ENCODE data around the gene ZNF17.
"Not testable (repeated sequence)": the region's sequence is repeated elsewhere in the genome, so short reads cannot be mapped to it uniquely, and the experiment has no call there.

The ZNF17 gene

DNA sequence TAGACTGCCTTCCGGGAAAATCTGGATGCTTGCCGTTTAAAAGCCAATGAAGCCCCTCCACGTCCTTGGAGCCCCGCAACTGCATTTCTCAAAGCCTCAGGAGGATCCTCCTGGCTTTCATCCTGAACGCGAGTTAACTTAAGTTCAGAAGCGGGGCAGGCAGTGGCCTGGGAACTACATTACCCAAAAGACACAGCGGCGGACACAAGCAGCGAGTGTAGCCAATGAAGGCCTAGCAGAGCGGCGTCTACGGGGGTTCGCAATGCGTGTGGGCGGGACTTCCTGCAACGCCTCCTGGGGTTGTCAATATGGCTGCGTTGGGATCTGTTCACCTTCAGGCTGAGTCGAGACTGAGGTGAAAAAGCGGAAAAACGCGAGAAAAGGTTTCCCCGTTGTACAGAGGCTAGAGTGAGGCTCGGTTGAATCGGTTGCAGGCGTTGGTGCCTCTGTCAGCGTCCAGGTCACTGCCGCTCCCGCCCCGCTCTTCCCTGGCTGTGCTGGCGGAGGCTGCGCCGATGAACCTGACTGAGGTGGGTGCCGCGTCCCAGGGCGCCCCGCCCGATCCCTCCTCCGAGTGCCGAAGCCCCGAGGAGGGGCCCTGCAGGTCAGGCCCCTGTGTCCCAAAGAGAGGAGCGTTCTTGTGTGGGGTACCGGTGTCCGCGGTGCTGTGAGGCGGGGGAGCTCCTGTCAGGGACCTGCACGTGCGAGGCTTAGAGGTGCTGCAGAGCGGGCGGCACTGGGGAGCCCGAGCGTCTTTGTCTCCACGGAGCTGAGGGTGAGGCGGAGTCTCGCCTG is at the start of gene ZNF17:
Gene ZNF17, plus strand, starts transcription at position 285 of the 795 bp plus-strand sequence. CDS start 2,455 bp downstream, outside the sequence.
- DNase-seq, result peak; percentile 96 to 97

DNA sequence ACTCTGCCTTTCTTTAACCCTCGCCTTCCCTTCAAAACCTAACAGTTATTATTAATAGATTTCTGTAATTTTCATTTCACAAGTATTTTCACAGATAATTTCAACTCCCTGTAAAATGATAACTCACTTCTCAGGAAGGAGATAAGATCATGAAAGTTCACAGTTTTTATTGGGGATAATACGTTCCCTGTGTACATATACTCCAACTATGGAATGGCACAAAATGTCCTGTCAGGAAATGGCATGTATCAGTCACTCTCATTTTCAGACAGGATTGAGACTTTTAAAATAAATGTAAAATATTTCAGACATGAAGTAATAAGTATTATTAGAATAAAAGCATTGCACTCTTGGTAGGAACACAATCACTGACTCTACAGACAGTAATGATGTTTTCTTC is 48.5 kb upstream of the ZNF17 start:
- DNase-seq, result no peak

DNA sequence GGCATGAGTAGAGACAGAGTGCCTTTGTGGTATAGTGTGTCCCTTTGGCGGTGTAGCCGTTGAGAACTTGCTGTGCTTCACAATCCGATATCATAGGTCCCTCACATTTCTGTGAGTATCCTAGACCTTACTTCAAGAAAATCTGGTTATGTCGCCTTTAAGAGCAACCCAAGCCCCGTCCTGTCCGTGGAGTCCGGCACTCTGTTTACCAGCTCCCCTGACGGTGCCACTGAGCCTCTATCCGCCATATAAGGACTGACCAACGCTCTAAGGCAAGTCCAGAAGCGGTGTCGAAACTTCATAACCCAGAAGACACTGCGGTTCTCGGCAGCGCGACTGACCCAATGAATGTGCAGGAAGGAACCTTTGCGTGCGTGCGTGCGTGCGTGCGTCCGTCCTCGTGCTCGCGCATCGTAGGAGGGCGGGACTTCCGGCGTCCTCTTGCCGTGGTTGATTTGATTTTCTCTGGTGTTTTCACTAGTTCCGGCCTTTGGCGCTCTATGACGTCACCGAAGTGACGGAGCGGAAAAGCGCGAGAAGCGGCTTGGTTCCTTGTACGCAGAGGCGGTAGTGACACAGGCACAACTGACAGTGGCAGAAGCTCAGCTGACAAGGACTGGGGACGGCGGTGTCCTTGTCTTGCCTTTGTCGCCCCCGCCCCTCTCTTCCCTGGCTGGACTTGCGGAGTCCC is 47.8 kb upstream of the ZNF17 start, which contains the start of the genes TRAPPC2B and ZNF547:
Gene TRAPPC2B, plus strand, starts transcription at position 555 of the 691 bp plus-strand sequence. CDS start 1,283 bp downstream, outside the sequence.
Gene ZNF547, plus strand, starts transcription at position 555 of the 691 bp plus-strand sequence. CDS start 5,005 bp downstream, outside the sequence.
- peak; percentile 99 to 100 for DNase-seq

DNA sequence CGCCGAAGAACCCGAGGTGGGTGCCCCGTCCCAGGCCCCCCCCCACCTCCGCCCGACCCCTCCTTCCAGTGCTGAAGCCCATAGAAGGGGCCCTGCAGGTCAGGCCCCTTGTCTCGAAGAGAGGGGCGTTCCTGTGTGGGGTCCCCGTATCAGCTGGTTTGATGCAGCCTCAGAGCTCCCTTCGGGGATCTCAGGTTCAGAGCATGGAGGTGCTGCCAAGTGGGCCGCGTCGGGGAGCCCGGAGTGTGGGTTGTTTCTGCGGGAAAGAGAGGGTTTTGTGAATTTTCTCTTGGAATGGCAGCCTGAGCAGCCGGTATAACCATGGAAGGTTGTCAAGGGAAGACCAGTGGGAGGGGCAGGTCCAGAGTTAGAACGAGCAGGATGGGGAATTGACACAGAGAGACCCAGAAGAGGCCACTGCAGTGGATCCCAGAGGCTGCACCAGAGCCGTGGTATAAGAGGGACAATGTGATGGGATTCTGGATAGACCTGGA is 47.2 kb upstream of the ZNF17 start:
- no peak for DNase-seq

DNA sequence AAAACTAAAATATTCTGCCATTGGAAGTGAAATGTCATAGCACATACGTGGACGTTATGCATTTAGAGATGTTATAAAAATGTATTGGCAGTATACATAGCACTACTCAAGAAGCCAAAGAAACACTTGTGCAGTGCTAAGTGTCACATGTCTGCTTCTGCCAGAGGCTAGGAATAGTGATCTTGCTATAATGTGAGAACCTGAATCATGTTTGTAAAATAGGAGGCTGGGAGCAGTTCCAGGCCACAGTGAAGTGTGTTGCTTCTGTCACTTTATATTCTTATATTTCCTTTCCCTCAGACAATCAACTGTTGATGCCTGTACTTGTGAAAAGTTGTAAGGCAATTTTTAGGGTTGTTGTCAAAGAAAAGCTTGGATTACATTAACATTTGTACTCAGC is 44.2 kb upstream of the ZNF17 start:
- DNase-seq, result no peak

DNA sequence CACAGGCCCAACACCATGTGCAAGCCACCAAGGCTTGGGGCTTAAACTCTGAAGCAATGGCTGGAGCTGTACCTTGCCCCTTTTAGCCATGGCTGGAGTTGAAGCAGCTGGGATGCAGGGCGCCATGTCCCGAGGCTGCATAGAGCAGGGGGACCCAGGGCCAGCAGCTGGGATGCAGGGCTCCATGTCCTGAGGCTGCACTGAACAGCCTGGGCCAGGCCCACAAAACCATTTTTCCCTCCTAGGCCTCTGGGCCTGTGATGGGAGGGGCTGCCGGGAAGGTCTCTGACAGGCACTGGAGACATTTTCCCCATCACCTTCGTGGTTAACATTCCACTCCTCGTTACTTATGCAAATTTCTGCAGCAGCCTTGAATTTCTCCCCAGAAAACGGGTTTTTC is 36.8 kb upstream of the ZNF17 start:
- DNase-seq, result no peak

DNA sequence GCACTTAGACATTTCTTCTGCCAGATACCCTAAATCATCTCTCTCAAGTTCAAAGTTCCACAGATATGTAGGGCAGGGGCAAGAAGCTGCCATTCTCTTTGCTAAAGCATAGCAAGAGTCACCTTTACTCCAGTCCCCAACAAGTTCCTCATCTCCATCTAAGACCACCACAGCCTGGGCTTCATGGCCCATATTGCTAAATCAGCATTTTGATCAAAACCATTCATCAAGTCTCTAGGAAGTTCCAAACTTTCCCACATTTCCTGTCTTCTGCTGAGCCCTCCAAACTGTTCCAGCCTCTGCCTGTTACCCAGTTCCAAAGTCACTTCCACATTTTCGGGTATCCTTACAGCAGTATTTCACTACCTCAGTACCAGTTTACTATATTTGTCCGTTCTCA is 36.3 kb upstream of the ZNF17 start:
- DNase-seq, result not testable (repeated sequence)

DNA sequence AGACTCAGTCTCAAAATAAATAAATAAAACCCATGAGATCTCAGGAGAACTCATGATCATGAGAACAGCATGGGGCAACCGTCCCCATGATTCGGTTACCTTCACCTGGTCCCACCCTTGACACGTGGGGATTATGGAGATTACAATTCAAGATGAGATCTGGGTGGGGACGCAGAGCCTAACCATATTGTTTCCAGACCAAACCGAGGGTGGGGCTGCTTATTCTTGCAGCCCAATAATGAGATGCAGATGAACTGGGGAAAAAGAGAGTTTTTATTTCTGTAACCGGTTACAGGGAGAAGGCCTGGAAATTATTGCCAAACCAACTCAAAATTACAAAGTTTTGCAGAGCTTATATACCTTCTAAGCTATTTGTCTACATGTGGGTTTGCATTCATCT is 34.8 kb upstream of the ZNF17 start:
- DNase-seq, result no peak

DNA sequence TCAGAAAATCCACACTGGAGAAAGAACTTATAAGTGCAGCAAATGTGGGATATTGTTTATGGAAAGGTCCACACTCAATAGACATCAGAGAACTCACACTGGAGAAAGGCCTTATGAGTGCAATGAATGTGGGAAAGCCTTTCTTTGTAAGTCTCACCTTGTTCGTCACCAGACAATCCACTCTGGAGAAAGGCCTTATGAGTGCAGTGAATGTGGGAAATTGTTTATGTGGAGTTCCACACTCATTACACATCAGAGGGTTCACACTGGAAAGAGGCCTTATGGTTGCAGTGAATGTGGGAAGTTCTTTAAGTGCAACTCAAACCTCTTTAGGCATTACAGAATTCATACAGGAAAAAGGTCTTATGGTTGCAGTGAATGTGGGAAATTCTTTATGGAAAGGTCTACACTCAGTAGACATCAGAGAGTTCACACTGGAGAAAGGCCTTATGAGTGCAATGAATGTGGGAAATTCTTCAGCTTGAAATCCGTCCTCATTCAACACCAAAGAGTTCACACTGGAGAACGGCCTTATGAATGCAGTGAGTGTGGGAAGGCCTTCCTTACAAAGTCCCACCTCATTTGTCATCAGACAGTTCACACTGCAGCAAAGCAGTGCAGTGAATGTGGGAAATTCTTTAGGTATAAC is 33.3 kb upstream of the ZNF17 start:
- DNase-seq, result no peak

DNA sequence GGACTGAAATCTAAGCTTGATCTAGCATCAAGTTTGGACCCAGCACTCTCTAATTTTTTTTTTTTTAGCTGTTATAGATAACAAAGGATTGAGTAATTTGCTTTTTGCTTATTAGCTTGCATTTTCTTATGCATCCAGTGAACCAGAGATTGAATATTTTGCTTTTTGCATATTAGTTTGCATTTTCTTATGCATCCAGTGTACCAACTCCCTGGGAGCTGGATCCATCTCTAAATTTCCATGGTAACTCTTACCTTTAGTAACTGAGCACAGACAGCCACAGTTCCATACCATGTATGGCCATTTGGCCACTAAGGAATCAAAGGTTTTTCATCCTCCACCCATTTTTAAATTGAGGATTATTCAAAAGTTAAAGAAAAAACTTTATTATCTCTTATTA is 30.0 kb upstream of the ZNF17 start:
- no peak for DNase-seq

DNA sequence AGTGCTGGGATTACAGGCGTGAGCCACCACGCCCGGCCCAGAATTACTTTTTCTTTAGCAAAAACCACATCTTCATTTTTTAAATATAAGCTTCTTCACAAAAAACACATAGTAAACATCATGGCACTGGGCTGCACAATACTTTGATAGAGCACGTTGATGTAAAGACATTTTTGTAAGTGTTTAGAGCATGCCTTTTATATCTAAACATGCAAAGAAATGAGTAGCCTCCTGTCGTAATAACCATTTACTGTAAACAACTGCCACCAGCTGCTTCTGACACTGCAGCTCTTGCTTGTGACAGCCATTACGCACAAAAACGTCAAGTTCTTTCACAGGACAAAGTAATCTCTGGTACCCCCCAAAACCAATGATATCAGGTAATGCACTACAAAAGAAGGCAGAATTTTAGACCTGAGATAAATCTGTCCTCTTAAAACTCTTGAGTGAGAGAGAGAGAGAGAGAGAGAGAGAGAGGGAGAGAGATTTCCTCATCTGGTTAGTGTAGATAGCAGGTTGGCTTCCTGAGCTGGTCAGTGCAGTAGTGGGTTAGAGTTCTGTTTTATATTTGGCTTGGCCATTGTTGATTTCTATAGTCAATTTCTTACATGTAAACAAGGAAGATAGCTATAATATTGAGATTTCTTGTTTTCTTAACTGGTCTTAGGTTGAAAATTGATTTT is 28.0 kb upstream of the ZNF17 start:
- DNase-seq, result no peak

DNA sequence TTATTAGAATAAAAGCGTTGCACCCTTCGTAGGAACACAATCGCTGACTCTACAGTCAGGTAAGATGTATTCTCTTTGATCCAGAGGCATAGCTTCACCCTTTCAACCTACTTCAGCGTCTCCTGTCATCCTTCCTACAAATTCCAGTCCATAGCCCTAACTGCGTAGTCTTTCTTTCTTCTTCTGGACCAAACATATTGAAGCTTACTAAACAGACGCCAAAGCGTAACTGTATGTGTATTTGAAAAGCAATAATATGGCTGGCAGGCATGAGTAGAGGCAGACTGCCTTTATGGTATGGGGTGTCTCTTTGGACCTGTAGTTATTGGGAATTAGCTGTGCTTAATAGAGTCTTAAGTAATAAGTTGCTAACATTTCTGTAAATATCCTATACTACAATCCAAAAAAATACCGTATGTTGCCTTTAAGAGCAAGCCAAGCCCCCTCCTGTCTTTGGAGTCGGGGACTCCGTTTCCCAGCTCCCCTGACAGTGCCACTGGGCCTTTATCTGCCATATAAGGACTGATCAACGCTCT is 21.7 kb upstream of the ZNF17 start:
- no peak for DNase-seq

DNA sequence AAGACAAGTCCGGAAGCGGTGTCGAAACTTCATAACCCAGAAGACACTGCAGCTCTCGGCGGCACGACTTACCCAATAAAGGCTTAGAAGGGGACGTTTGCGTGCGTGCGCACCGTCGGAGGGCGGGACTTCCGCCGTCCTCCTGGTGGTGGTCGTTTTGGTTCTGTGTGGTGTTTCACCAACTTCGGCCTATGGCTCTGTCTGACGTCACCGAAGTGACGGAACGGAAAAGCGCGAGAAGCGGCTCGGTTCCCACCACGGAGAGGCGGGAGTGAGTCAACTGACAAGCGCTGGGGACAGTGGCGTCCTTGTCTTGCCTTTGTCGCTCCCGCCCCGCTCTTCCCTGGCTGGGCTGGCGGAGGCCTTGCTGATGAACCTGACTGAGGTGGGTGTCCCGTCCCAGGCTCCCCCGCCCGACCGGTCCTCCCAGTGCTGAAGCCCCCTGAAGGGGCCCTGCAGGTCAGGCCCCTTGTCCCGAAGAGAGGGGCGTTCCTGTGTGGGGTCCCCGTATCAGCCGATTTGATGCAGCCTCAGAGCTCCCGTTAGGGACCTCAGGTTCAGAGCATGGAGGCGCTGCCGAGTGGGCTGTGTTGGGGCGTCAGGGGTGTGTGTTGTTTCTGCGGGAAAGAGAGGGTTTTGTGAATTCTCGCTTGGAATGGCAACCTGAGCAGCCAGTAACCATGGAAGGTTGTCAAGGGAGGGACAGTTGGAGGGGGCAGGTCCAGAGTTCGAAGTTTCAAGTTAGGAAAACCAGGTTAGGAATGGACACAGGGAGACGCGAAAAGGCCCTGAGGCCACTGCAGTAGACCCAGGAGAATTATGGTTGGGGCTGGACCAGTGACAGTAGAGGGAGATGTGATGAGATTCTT is 21.0 kb upstream of the ZNF17 start, which contains the start of gene ZNF548:
Gene ZNF548, plus strand, starts transcription at position 125 of the 869 bp plus-strand sequence. Its CDS starts 246 bp downstream, at position 371.
- peak; percentile 97 to 98 for DNase-seq

DNA sequence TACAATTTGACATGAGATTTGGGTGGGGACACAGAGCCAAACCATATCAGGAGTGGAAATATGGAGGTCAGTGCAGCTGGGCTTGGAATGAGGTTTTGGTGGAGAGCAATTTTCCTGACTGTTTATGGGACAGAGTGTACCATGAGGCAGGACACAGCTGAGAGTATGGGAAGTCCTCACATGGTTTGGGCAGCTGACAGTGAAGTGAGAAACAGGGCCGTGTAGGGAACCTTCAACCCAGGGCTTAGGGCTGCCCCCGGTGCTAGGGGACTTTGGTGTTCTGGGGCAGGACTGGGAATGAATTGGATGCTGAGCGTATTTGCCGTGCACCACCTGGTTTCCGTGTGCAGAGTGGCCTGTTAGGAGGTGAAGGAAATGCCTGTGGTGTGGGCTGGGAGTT is 15.3 kb upstream of the ZNF17 start:
- no peak for DNase-seq

DNA sequence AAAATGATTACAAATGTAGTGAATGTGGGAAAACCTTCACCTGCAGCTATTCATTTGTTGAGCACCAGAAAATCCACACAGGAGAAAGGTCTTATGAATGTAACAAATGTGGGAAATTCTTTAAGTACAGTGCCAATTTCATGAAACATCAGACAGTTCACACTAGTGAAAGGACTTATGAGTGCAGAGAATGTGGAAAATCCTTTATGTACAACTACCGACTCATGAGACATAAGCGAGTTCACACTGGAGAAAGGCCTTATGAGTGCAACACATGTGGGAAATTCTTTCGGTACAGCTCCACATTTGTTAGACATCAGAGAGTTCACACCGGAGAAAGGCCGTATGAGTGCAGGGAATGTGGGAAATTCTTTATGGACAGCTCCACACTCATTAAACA is 12.1 kb upstream of the ZNF17 start:
- DNase-seq, result no peak

DNA sequence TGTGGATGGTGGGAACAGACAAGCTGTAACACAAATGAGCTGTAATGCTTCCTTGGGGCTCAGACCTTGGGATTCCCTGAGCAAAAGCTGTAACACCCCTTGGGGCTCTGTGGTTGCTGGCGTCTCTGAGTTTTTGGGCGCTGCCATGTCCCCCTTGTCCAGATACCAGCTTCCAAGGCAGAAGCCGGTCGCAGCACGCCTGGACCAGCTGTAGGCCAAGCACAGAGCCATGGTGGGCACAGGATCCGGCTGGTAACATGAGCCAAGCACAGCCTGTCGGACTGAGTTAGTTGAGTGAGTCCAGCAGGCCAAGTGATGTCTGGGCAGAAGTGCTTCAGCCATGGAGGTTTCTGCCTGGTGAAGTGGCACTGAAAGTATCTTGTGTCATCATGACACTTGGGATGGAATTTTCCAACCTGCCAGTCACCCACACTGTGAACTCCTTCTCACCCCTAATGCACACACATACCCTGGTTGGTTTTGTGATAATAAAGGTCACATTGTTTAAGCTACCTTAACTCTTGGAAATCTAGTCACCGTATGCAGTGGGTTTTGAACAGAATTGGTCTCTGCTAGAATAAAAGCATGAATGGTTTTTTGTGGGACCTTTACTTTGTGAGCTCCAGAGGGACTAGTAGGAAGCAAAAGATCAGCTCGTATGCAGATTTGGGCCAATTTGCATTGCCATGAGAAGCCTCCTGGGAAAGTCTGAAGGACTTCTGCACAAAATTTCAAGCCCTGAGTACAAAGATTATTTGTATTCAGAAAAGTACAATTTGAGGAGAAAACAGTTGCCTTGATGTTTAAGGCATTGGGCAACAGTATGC is 7.0 kb upstream of the ZNF17 start:
- no peak for DNase-seq

DNA sequence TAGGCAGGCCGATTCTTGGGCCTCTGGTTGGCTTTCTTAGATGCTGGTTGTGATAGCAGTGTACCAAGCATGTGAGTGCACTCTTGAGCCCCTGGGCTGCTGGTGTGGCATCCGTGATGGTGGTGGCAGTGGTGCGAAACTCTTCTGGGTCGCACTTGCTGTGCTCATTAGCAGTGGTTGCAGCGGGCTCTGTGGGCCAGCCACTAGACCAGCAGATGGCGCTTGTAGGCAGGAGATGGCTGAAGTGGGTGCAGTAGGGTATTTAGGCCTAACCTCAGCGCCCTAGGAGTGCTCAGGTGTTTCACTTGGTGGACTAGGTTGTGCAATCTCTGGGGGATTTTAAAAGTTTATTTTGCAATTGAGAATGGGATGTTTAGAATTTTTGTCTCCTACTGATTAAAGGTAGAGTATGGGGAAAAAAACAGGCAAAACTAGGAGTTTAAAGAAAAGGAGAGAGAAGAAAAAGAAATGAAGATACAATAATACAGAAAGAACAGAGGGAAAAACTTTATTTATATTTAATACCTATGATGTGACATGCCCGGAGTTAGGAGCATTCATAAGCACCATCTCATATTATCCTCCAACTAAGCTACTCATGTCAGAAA is 4.3 kb upstream of the ZNF17 start:
- DNase-seq, result peak; percentile 18 to 47

DNA sequence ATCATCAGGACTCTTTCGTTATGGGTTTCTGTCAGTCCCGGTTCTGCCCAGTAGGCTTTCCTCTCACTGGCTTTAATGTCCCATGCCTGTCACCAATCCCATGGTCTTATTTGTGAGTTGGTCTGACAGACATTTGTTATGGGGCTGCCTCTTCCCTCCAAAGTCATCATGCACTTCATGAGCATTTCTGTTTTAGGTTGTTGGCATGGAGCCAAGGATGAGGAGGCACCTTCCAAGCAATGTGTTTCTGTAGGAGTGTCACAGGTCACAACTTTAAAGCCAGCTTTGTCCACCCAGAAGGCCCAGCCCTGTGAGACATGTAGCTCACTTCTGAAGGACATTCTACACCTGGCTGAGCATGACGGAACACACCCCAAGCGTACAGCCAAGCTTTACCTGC is 8.5 kb downstream of the ZNF17 start:
- DNase-seq, result no peak

DNA sequence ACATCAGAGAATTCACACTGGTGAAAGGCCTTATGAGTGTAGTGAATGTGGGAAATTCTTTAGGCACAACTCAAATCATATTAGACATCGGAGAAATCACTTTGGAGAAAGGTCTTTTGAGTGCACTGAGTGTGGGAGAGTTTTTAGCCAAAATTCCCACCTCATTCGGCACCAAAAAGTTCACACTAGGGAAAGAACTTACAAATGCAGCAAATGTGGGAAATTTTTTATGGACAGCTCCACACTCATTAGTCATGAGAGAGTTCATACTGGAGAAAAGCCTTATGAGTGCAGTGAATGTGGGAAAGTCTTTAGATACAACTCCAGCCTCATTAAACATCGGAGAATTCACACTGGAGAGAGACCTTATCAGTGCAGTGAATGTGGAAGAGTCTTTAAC is 10.1 kb downstream of the ZNF17 start:
- DNase-seq, result no peak

All from inflammatory macrophage treated with lipopolysaccharide for 1 hour (primary cell).